ENCODE measurements around the gene HFM1.

DNA sequence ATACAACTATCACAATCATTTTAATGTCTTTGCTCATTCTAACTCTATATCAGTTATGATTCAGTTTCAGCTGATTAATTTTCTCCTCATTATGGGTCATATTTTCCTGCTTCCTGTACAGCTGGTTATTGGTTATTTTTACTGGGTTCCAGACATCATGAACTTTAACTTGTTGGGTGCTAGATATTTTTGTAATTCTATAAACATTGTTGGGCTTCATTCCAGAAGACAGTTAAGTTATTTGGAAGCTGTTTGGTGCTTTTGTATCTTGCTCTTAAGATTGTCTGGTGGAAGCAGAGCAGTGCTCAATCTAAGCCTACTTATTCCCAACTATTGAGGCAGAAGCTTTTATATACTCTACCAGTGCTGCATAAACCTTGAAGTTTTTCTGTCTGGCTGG lies 34.4 kb upstream of the HFM1 start:
- TF ChIP-seq, protein P1, sequence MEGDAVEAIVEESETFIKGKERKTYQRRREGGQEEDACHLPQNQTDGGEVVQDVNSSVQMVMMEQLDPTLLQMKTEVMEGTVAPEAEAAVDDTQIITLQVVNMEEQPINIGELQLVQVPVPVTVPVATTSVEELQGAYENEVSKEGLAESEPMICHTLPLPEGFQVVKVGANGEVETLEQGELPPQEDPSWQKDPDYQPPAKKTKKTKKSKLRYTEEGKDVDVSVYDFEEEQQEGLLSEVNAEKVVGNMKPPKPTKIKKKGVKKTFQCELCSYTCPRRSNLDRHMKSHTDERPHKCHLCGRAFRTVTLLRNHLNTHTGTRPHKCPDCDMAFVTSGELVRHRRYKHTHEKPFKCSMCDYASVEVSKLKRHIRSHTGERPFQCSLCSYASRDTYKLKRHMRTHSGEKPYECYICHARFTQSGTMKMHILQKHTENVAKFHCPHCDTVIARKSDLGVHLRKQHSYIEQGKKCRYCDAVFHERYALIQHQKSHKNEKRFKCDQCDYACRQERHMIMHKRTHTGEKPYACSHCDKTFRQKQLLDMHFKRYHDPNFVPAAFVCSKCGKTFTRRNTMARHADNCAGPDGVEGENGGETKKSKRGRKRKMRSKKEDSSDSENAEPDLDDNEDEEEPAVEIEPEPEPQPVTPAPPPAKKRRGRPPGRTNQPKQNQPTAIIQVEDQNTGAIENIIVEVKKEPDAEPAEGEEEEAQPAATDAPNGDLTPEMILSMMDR (IDR thresholded peaks at IDR 0.05): no peak
- TF ChIP-seq POLR2A (IDR thresholded peaks at IDR 0.05) (no peak), EP300 (IDR thresholded peaks at IDR 0.05) (no peak)
